Neuronal stem cell (in vitro differentiated cells): ENCODE results near the gene SLCO2A1.

ENCODE experiments used
- DNase-seq: peaks from one replicate; pipeline ENCODE4 v3.0.0-alpha.2; 2013; ENCODE audit warnings: low spot score
- H2AFZ ChIP-seq: one replicate; pipeline ENCODE4 v1.6.1; 2013; ENCODE audit warnings: mild to moderate bottlenecking, low read length, inconsistent platforms
- H2AK5ac ChIP-seq: 2 replicates; pipeline ENCODE4 v1.6.1; 2013; ENCODE audit warnings: low read depth, mild to moderate bottlenecking, inconsistent platforms, low read length, moderate library complexity, mixed read lengths
- H2BK120ac ChIP-seq: 2 replicates; pipeline ENCODE4 v1.6.1; 2013; ENCODE audit warnings: low read depth, mild to moderate bottlenecking, inconsistent platforms, low read length, moderate library complexity, mixed read lengths
- H2BK12ac ChIP-seq: one replicate; pipeline ENCODE4 v1.6.1; 2013; ENCODE audit warnings: low read length, inconsistent platforms
- H2BK15ac ChIP-seq: 2 replicates; pipeline ENCODE4 v1.6.1; 2013; ENCODE audit warnings: mild to moderate bottlenecking, low read length, inconsistent platforms, mixed read lengths
- H2BK5ac ChIP-seq: one replicate; pipeline ENCODE4 v1.6.1; 2013; ENCODE audit warnings: inconsistent platforms, mild to moderate bottlenecking, low read length, moderate library complexity
- H3K14ac ChIP-seq: one replicate; pipeline ENCODE4 v1.6.1; 2013; ENCODE audit warnings: low read length, inconsistent platforms
- H3K18ac ChIP-seq: 2 replicates; pipeline ENCODE4 v1.6.1; 2013; ENCODE audit warnings: low read length, inconsistent platforms
- H3K23ac ChIP-seq: 2 replicates; pipeline ENCODE4 v1.6.1; 2013; ENCODE audit warnings: low read depth, mild to moderate bottlenecking, mixed read lengths, low read length, inconsistent platforms; ENCODE audit not compliant: poor library complexity
- H3K27ac ChIP-seq: replicated peaks from 3 replicates; pipeline ENCODE4 v1.5.1; 2013; ENCODE audit warnings: low read length, inconsistent platforms
- H3K27me3 ChIP-seq, 3 experiments: 2 replicates each; pipeline ENCODE4 v1.6.1; 2013; ENCODE audit warnings: low read length in 3 of 3, mild to moderate bottlenecking in 2 of 3, inconsistent platforms in 1 of 3, low read depth in 1 of 3, mixed read lengths in 1 of 3, moderate library complexity in 1 of 3; ENCODE audit not compliant: control insufficient read depth in 3 of 3, insufficient read depth in 3 of 3
- H3K36me3 ChIP-seq, 2 donors: replicated peaks in 1 of 2; 2 replicates each; pipeline ENCODE4 v1.6.1; 2013; ENCODE audit warnings: low read length in 2 of 2; ENCODE audit not compliant: control insufficient read depth in 2 of 2, insufficient read depth in 2 of 2
- H3K4ac ChIP-seq: 2 replicates; pipeline ENCODE4 v1.6.1; 2013; ENCODE audit warnings: inconsistent platforms, mild to moderate bottlenecking, low read length, moderate library complexity
- H3K4me1 ChIP-seq, 2 donors: 1 replicate in 1 of 2; 2 replicates in 1 of 2; pipeline ENCODE4 v1.6.1; 2013; ENCODE audit warnings: low read length in 2 of 2, low read depth in 1 of 2; ENCODE audit not compliant: control insufficient read depth in 2 of 2, insufficient read depth in 1 of 2
- H3K4me2 ChIP-seq: one replicate; pipeline ENCODE4 v1.6.1; 2013; ENCODE audit warnings: mild to moderate bottlenecking, low read length, inconsistent platforms; ENCODE audit not compliant: insufficient read depth, poor library complexity, severe bottlenecking
- H3K4me3 ChIP-seq, 2 donors: 2 replicates each; pipeline ENCODE4 v1.5.1; 2013; ENCODE audit warnings: low read length in 2 of 2, mild to moderate bottlenecking in 2 of 2, inconsistent platforms in 1 of 2, moderate library complexity in 1 of 2
- H3K79me1 ChIP-seq: one replicate; pipeline ENCODE4 v1.6.1; 2013; ENCODE audit warnings: low read depth, mild to moderate bottlenecking, inconsistent platforms, low read length, moderate library complexity
- H3K9ac ChIP-seq: one replicate; pipeline ENCODE4 v1.6.1; 2013; ENCODE audit warnings: mild to moderate bottlenecking, low read depth, low read length, inconsistent platforms; ENCODE audit not compliant: poor library complexity
- H3K9me3 ChIP-seq, 2 donors: replicated peaks in 1 of 2; 2 replicates each; pipeline versions ENCODE3 to v1.6.1; 2013; ENCODE audit warnings: low read length in 2 of 2, mild to moderate bottlenecking in 2 of 2, inconsistent platforms in 1 of 2, low read depth in 1 of 2, mixed read lengths in 1 of 2, moderate library complexity in 1 of 2; ENCODE audit not compliant: control insufficient read depth in 2 of 2, insufficient read depth in 1 of 2
- H4K8ac ChIP-seq: one replicate; pipeline ENCODE4 v1.6.1; 2013; ENCODE audit warnings: low read depth, mild to moderate bottlenecking, inconsistent platforms, low read length, moderate library complexity
- H4K91ac ChIP-seq: one replicate; pipeline ENCODE4 v1.6.1; 2013; ENCODE audit warnings: low read length, low read depth, mild to moderate bottlenecking, inconsistent platforms; ENCODE audit not compliant: poor library complexity
- WGBS, 2 donors: extraction: QIAGEN DNeasy Blood & Tissue Kit; methylation state at CpG; one replicate each; pipeline ENCODE4 v1.1.7; 2013; ENCODE audit warnings: missing lambda C conversion rate in 2 of 2, mixed read lengths in 1 of 2; ENCODE audit not compliant: insufficient read length in 2 of 2, insufficient replicate concordance in 1 of 2; ENCODE audit errors: extremely low coverage in 2 of 2; 5-methylcytosine and 5-hydroxymethylcytosine counted together

The SLCO2A1 gene

DNA sequence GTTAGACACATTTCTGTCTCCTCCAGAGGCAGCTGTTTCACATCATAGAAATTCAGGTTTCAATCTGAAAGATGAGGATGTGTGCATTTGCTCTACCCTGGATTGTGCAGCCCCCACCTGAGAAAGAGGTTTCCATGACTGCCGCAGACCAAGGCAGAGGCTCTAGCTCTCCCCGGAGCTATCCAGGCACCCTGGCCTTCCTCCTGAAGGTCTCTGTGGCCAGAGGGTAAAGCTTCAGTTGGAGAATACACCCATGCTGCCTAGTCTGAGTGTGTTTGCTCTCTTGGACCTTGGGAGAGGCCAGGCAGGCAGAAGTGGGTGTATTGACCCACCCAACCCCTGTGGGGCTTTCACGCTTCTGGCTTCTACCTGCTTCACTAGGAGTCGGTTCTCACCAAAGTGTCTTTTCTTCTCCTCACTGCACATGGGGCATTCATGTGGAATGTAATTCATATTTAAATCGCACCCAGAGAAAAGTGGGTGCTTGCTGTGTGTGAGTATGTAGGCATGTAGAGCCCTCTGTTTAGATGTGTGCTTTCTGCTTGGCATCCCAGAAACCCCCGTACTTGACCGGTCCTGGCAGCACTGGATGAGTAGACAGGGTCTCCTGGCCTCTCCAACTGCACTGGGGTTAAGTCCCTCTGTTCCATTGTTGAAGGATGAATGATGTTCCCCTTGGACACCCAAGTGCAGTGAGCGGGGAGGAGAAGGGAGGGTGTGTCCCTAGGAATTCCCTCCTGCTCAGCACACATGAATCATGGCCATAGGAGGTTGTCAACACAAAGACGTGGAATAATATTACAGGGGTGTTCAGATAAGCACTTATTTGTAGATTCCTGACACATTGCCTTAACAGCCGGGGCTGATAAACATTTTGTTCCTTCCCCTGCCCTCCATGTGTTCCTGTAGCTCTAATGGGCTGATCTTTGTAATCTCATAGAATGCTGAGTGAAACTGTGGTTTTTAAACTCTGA, 113.8 kb downstream of the SLCO2A1 start:
- H2BK15ac ChIP-seq: no peak overlapping the region
- H3K4me2 ChIP-seq: no peak overlapping the region
- no CpG with 5 or more reads among the region's 10 CpGs for WGBS, 2 donors
- no peak overlapping the region for H2AK5ac ChIP-seq
- no peak overlapping the region for H3K18ac ChIP-seq
- H3K4me3 ChIP-seq: no peak overlapping the region
- no peak overlapping the region for H2BK12ac ChIP-seq
- H4K91ac ChIP-seq: no peak overlapping the region
- no peak overlapping the region for H4K8ac ChIP-seq
- no peak for DNase-seq
- peaks cover 0 to 18% (median 0%) of the 10 kb centered on the region in 3 experiments for H3K27me3 ChIP-seq
- H3K79me1 ChIP-seq: no peaks in the 10 kb centered on the region
- H2BK120ac ChIP-seq: no peak overlapping the region
- no peak overlapping the region for H2BK5ac ChIP-seq
- no peaks in the 10 kb centered on the region for H3K36me3 ChIP-seq
- no peak overlapping the region for H3K14ac ChIP-seq
- peaks cover 0 to 5% of the 10 kb centered on the region in 2 donors for H3K4me1 ChIP-seq
- no peak overlapping the region for H3K9ac ChIP-seq
- H3K9me3 ChIP-seq: no peaks in the 10 kb centered on the region
- H3K23ac ChIP-seq: no peak overlapping the region
- no peak overlapping the region for H2AFZ ChIP-seq
- no peak overlapping the region for H3K27ac ChIP-seq
- no peak overlapping the region for H3K4ac ChIP-seq

DNA sequence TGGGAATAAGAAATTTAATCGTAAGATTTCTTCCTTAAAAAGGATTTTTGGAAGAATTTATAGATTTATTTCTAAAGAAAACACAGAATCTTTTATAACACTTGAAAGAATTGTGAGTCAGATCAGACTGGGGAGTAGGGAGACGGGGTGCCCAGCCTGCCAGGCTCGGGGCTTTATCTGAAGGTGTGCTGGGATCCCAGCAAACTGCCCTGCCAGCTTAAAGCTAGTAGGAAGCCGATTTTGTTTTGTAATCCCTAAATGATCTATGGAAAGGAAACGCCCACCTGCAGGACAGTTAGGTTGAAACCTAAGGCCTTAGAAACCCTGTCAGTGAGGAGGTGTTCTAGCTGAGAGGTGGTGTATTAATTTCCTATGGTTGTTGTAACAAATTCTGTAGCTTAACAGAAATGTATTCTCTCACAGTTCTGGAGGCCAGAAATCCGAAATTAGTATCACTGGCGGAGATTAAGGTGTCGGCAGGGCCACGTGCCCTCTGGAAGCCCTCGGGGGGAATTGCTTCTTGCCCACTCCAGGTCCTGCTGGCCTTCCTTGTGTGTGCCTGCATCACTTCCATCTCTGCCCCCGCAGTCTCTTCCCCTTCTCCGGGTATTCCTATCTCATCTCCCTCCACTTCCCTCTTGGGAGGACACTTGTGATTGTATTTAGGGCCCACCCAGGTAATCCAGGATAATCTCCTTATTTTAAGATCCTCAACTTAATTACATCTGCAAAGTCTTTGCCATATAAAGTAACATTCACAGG, 114.7 kb downstream of the SLCO2A1 start:
- H3K18ac ChIP-seq: no peak overlapping the region
- H3K4me3 ChIP-seq: no peak overlapping the region
- no peak for DNase-seq
- no peaks in the 10 kb centered on the region for H3K36me3 ChIP-seq
- H2BK120ac ChIP-seq: no peak overlapping the region
- peaks cover 0 to 18% (median 0%) of the 10 kb centered on the region in 3 experiments for H3K27me3 ChIP-seq
- H2AK5ac ChIP-seq: no peak overlapping the region
- no peak overlapping the region for H2BK12ac ChIP-seq
- peaks cover 0 to 5% of the 10 kb centered on the region in 2 donors for H3K4me1 ChIP-seq
- H3K9ac ChIP-seq: no peak overlapping the region
- H2AFZ ChIP-seq: no peak overlapping the region
- no peak overlapping the region for H4K8ac ChIP-seq
- H3K27ac ChIP-seq: no peak overlapping the region
- no peak overlapping the region for H4K91ac ChIP-seq
- H3K79me1 ChIP-seq: no peaks in the 10 kb centered on the region
- no peak overlapping the region for H3K14ac ChIP-seq
- no peak overlapping the region for H3K23ac ChIP-seq
- no peak overlapping the region for H3K4me2 ChIP-seq
- no CpG with 5 or more reads among the region's 12 CpGs for WGBS, 2 donors
- H2BK5ac ChIP-seq: no peak overlapping the region
- no peak overlapping the region for H2BK15ac ChIP-seq
- H3K9me3 ChIP-seq: no peaks in the 10 kb centered on the region
- no peak overlapping the region for H3K4ac ChIP-seq

DNA sequence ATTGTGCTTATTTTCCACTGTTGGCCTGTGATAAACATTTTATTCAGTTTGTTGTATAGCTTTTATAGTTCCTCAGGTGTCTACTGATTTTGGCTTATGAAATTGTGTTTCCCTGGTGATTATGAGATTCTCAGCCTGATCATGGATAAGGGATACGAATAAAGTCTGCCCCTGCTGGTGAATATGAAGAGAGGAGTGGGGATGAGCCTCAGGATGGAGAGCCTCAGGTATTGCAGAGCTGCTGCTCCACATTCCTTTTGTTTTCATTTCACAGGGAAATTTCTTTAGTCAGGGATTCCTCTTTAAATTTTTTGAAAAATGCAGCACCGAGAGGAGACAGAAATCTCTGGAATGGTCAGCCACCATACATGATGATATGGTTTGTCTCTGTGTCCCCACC, 119.3 kb downstream of the SLCO2A1 start:
- Histone ChIP-seq H2BK12ac (no peak overlapping the region), H3K4me1 (no peaks in the 10 kb centered on the region), H2AK5ac (no peak overlapping the region), H4K91ac (no peak overlapping the region), H3K36me3 (no peaks in the 10 kb centered on the region), H2BK120ac (no peak overlapping the region), H3K79me1 (no peaks in the 10 kb centered on the region), H3K9ac (no peak overlapping the region), H3K23ac (no peak overlapping the region), H3K4me2 (no peak overlapping the region), H3K27me3 (peaks cover 0 to 8% (median 0%) of the 10 kb centered on the region in 3 experiments), H3K9me3 (no peaks in the 10 kb centered on the region), H3K14ac (no peak overlapping the region), H3K4me3 (no peak overlapping the region), H4K8ac (no peak overlapping the region), H2BK5ac (no peak overlapping the region), H3K4ac (no peak overlapping the region), H2AFZ (no peak overlapping the region), H2BK15ac (no peak overlapping the region), H3K18ac (no peak overlapping the region), H3K27ac (no peak overlapping the region)
- no peak for DNase-seq
- WGBS, 2 donors: no CpG with 5 or more reads among the region's 2 CpGs

DNA sequence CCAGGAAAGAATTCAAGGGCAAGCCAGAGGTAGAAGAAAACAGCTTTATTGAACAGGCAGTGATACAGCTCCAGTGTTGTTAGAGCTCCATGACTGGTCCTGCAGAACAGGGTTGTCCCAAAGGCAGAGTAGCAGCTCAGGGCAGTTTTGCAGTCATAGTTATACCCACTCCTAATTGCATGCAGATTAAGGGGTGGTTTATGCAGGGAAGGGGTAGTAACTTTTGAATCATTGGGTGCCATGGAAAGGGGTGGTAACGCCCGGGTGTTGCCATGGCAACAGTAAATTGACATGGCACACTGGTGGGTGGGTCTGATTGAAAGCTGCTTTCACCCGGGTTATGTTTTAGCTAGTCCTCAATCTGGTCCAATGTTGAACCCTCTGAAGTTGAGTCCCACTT, 124.3 kb downstream of the SLCO2A1 start:
- H2AK5ac ChIP-seq: no peak overlapping the region
- H4K91ac ChIP-seq: no peak overlapping the region
- no peak overlapping the region for H3K23ac ChIP-seq
- no peak overlapping the region for H2BK12ac ChIP-seq
- no peak overlapping the region for H3K18ac ChIP-seq
- no peak overlapping the region for H2AFZ ChIP-seq
- H3K4me1 ChIP-seq: no peaks in the 10 kb centered on the region
- H2BK120ac ChIP-seq: no peak overlapping the region
- H3K9me3 ChIP-seq: no peaks in the 10 kb centered on the region
- peak overlapping the region in 1 of 2 donors; percentile 25 for H3K4me3 ChIP-seq
- no peak overlapping the region for H4K8ac ChIP-seq
- no peaks in the 10 kb centered on the region for H3K79me1 ChIP-seq
- H3K27ac ChIP-seq: no peak overlapping the region
- H3K9ac ChIP-seq: no peak overlapping the region
- no peak overlapping the region for H2BK5ac ChIP-seq
- no peak overlapping the region for H3K14ac ChIP-seq
- no peak overlapping the region for H3K4me2 ChIP-seq
- no peaks in the 10 kb centered on the region for H3K36me3 ChIP-seq
- no peak overlapping the region for H3K4ac ChIP-seq
- no peak for DNase-seq
- WGBS, 2 donors: no CpG with 5 or more reads among the region's 3 CpGs
- no peak overlapping the region for H2BK15ac ChIP-seq
- H3K27me3 ChIP-seq: no peaks in the 10 kb centered on the region
